ENCODE measurements around the gene ZMAT3.

Gene ZMAT3

GRCh38 chr3:179098388-179099077, 26.9 kb upstream of the ZMAT3 start:
- DNase-seq, result peak; percentile 90
- no peak overlapping the region for H3K4ac ChIP-seq (ENCODE audit: low read depth in 1 of 2, low read length in 2 of 2)
- 3% methylated on average over 7 of the region's 7 CpGs for WGBS
- no peak overlapping the region for H3K9ac ChIP-seq (ENCODE audit: low read length)
- H2BK5ac ChIP-seq (ENCODE audit: low read depth, low read length, poor library complexity, severe bottlenecking), result no peak overlapping the region
- H3K27ac ChIP-seq (ENCODE audit: low read length, poor library complexity, severe bottlenecking), result peak overlapping the region; percentile 79
- no peak overlapping the region for H3K23ac ChIP-seq (ENCODE audit: low read length in 2 of 2)
- H4K8ac ChIP-seq (ENCODE audit: low read length), result no peak overlapping the region
- H4K91ac ChIP-seq (ENCODE audit: low read length), result no peak overlapping the region
- H3K4me2 ChIP-seq (ENCODE audit: low read length, poor library complexity, severe bottlenecking), result peak overlapping the region; percentile 42
- no peak overlapping the region for H2BK120ac ChIP-seq (ENCODE audit: low read depth, low read length)
- H3K14ac ChIP-seq (ENCODE audit: low read length in 2 of 2), result no peak overlapping the region
- H2AFZ ChIP-seq (ENCODE audit: low read depth, low read length), result no peak overlapping the region
- H2BK12ac ChIP-seq (ENCODE audit: low read length in 2 of 2), result no peak overlapping the region
- no peak overlapping the region for H2AK5ac ChIP-seq (ENCODE audit: low read length, severe bottlenecking)
- no peaks in the 10 kb centered on the region for H3K36me3 ChIP-seq (ENCODE audit: control insufficient read depth in 1 of 2, insufficient read depth in 2 of 2, low read depth in 1 of 2, low read length in 2 of 2)
- no peak overlapping the region for H3K4me3 ChIP-seq (ENCODE audit: insufficient read depth in 1 of 2, low read depth in 1 of 2, low read length in 2 of 2)
- H3K9me3 ChIP-seq (ENCODE audit: control insufficient read depth, low read length), result no peaks in the 10 kb centered on the region
- H3K27me3 ChIP-seq (ENCODE audit: control insufficient read depth in 1 of 2, insufficient read depth in 1 of 2, low read length in 2 of 2), result no peaks in the 10 kb centered on the region
- peaks cover 2% of the 10 kb centered on the region for H3K4me1 ChIP-seq (ENCODE audit: control insufficient read depth, insufficient read depth, low read depth, low read length)
- H3K79me1 ChIP-seq (replicated peaks; ENCODE audit: low read length, poor library complexity, severe bottlenecking), result no peaks in the 10 kb centered on the region
- no peak overlapping the region for H3K18ac ChIP-seq (ENCODE audit: low read depth in 1 of 2, low read length in 2 of 2)
- H2BK15ac ChIP-seq (ENCODE audit: low read depth, poor library complexity, severe bottlenecking), result no peak overlapping the region

GRCh38 chr3:179093807-179094206, 22.2 kb upstream of the ZMAT3 start:
- Histone ChIP-seq H3K4me1 (ENCODE audit: control insufficient read depth, insufficient read depth, low read depth, low read length) (no peaks in the 10 kb centered on the region), H4K91ac (ENCODE audit: low read length) (no peak overlapping the region), H2AK5ac (ENCODE audit: low read length, severe bottlenecking) (no peak overlapping the region), H3K27me3 (ENCODE audit: control insufficient read depth in 1 of 2, insufficient read depth in 1 of 2, low read length in 2 of 2) (no peaks in the 10 kb centered on the region), H3K23ac (ENCODE audit: low read length in 2 of 2) (no peak overlapping the region), H3K4me2 (ENCODE audit: low read length, poor library complexity, severe bottlenecking) (no peak overlapping the region), H2AFZ (ENCODE audit: low read depth, low read length) (no peak overlapping the region), H2BK5ac (ENCODE audit: low read depth, low read length, poor library complexity, severe bottlenecking) (no peak overlapping the region), H3K9ac (ENCODE audit: low read length) (no peak overlapping the region), H3K14ac (ENCODE audit: low read length in 2 of 2) (no peak overlapping the region), H3K9me3 (ENCODE audit: control insufficient read depth, low read length) (no peaks in the 10 kb centered on the region), H4K8ac (ENCODE audit: low read length) (no peak overlapping the region), H3K4ac (ENCODE audit: low read depth in 1 of 2, low read length in 2 of 2) (no peak overlapping the region), H3K4me3 (ENCODE audit: insufficient read depth in 1 of 2, low read depth in 1 of 2, low read length in 2 of 2) (no peak overlapping the region), H3K27ac (ENCODE audit: low read length, poor library complexity, severe bottlenecking) (no peak overlapping the region), H3K79me1 (replicated peaks; ENCODE audit: low read length, poor library complexity, severe bottlenecking) (no peaks in the 10 kb centered on the region), H3K18ac (ENCODE audit: low read depth in 1 of 2, low read length in 2 of 2) (no peak overlapping the region), H3K36me3 (ENCODE audit: control insufficient read depth in 1 of 2, insufficient read depth in 2 of 2, low read depth in 1 of 2, low read length in 2 of 2) (no peaks in the 10 kb centered on the region), H2BK15ac (ENCODE audit: low read depth, poor library complexity, severe bottlenecking) (no peak overlapping the region), H2BK120ac (ENCODE audit: low read depth, low read length) (no peak overlapping the region), H2BK12ac (ENCODE audit: low read length in 2 of 2) (no peak overlapping the region)
- DNase-seq, result peak; percentile 71
- WGBS, result 78% methylated on average over 1 of the region's 1 CpG

- no peak overlapping the region for H3K14ac ChIP-seq (ENCODE audit: low read length in 2 of 2)
- H2AFZ ChIP-seq (ENCODE audit: low read depth, low read length), result no peak overlapping the region
- no peak overlapping the region for H3K27ac ChIP-seq (ENCODE audit: low read length, poor library complexity, severe bottlenecking)
These were observed 19.5 kb upstream of the ZMAT3 start for GRCh38 chr3:179091113-179091512.

GRCh38 chr3:179088306-179088705, 16.7 kb upstream of the ZMAT3 start:
- Histone ChIP-seq H3K27ac (ENCODE audit: low read length, poor library complexity, severe bottlenecking) (no peak overlapping the region), H2AFZ (ENCODE audit: low read depth, low read length) (no peak overlapping the region), H3K4me3 (ENCODE audit: insufficient read depth in 1 of 2, low read depth in 1 of 2, low read length in 2 of 2) (no peak overlapping the region), H3K4me2 (ENCODE audit: low read length, poor library complexity, severe bottlenecking) (no peak overlapping the region), H2BK120ac (ENCODE audit: low read depth, low read length) (no peak overlapping the region), H3K23ac (ENCODE audit: low read length in 2 of 2) (no peak overlapping the region), H4K8ac (ENCODE audit: low read length) (no peak overlapping the region), H3K9me3 (ENCODE audit: control insufficient read depth, low read length) (no peaks in the 10 kb centered on the region), H3K14ac (ENCODE audit: low read length in 2 of 2) (no peak overlapping the region), H2AK5ac (ENCODE audit: low read length, severe bottlenecking) (no peak overlapping the region), H3K36me3 (ENCODE audit: control insufficient read depth in 1 of 2, insufficient read depth in 2 of 2, low read depth in 1 of 2, low read length in 2 of 2) (no peaks in the 10 kb centered on the region), H3K27me3 (ENCODE audit: control insufficient read depth in 1 of 2, insufficient read depth in 1 of 2, low read length in 2 of 2) (no peaks in the 10 kb centered on the region), H2BK5ac (ENCODE audit: low read depth, low read length, poor library complexity, severe bottlenecking) (no peak overlapping the region), H2BK15ac (ENCODE audit: low read depth, poor library complexity, severe bottlenecking) (no peak overlapping the region), H3K18ac (ENCODE audit: low read depth in 1 of 2, low read length in 2 of 2) (no peak overlapping the region), H4K91ac (ENCODE audit: low read length) (no peak overlapping the region), H3K9ac (ENCODE audit: low read length) (no peak overlapping the region), H3K79me1 (replicated peaks; ENCODE audit: low read length, poor library complexity, severe bottlenecking) (no peaks in the 10 kb centered on the region), H3K4ac (ENCODE audit: low read depth in 1 of 2, low read length in 2 of 2) (no peak overlapping the region), H3K4me1 (ENCODE audit: control insufficient read depth, insufficient read depth, low read depth, low read length) (no peaks in the 10 kb centered on the region), H2BK12ac (ENCODE audit: low read length in 2 of 2) (no peak overlapping the region)
- no peak for DNase-seq
- 81% methylated on average over 2 of the region's 2 CpGs for WGBS

More at GRCh38 chr3:179091113-179091512, 19.5 kb upstream of the ZMAT3 start:
- no peaks in the 10 kb centered on the region for H3K27me3 ChIP-seq (ENCODE audit: control insufficient read depth in 1 of 2, insufficient read depth in 1 of 2, low read length in 2 of 2)
- H2BK120ac ChIP-seq (ENCODE audit: low read depth, low read length), result no peak overlapping the region
- no peak for DNase-seq
- H3K9ac ChIP-seq (ENCODE audit: low read length), result no peak overlapping the region
- H3K4ac ChIP-seq (ENCODE audit: low read depth in 1 of 2, low read length in 2 of 2), result no peak overlapping the region
- no peak overlapping the region for H3K4me2 ChIP-seq (ENCODE audit: low read length, poor library complexity, severe bottlenecking)
- no peaks in the 10 kb centered on the region for H3K4me1 ChIP-seq (ENCODE audit: control insufficient read depth, insufficient read depth, low read depth, low read length)
- no peak overlapping the region for H2BK12ac ChIP-seq (ENCODE audit: low read length in 2 of 2)
- no peaks in the 10 kb centered on the region for H3K36me3 ChIP-seq (ENCODE audit: control insufficient read depth in 1 of 2, insufficient read depth in 2 of 2, low read depth in 1 of 2, low read length in 2 of 2)
- H3K23ac ChIP-seq (ENCODE audit: low read length in 2 of 2), result no peak overlapping the region
- no peaks in the 10 kb centered on the region for H3K9me3 ChIP-seq (ENCODE audit: control insufficient read depth, low read length)
- H3K18ac ChIP-seq (ENCODE audit: low read depth in 1 of 2, low read length in 2 of 2), result no peak overlapping the region
- H2BK15ac ChIP-seq (ENCODE audit: low read depth, poor library complexity, severe bottlenecking), result no peak overlapping the region
- no peak overlapping the region for H4K8ac ChIP-seq (ENCODE audit: low read length)
- H2AK5ac ChIP-seq (ENCODE audit: low read length, severe bottlenecking), result no peak overlapping the region
- H2BK5ac ChIP-seq (ENCODE audit: low read depth, low read length, poor library complexity, severe bottlenecking), result no peak overlapping the region
- H3K4me3 ChIP-seq (ENCODE audit: insufficient read depth in 1 of 2, low read depth in 1 of 2, low read length in 2 of 2), result no peak overlapping the region
- H4K91ac ChIP-seq (ENCODE audit: low read length), result no peak overlapping the region
- H3K79me1 ChIP-seq (replicated peaks; ENCODE audit: low read length, poor library complexity, severe bottlenecking), result no peaks in the 10 kb centered on the region

Data from mesenchymal stem cell (in vitro differentiated cells and primary cell).